HL-60 (cell line): Measurements from ENCODE around the gene TUBGCP6.

ENCODE experiments used
- SPI1 ChIP-seq: IDR thresholded peaks from 2 replicates; pipeline ENCODE4 v1.6.1; 2012; ENCODE audit warnings: low read depth, mild to moderate bottlenecking, borderline replicate concordance
- TF ChIP-seq, protein P1 (sequence below): IDR thresholded peaks from one replicate; pipeline ENCODE4 v1.5.1; 2011; ENCODE audit warnings: low read length, control low read depth, inconsistent platforms; ENCODE audit not compliant: insufficient read depth
- TF ChIP-seq, protein P2 (sequence below): IDR thresholded peaks from 2 replicates; pipeline ENCODE4 v1.6.1; 2012; ENCODE audit warnings: low read depth; ENCODE audit not compliant: insufficient replicate concordance

DNA sequence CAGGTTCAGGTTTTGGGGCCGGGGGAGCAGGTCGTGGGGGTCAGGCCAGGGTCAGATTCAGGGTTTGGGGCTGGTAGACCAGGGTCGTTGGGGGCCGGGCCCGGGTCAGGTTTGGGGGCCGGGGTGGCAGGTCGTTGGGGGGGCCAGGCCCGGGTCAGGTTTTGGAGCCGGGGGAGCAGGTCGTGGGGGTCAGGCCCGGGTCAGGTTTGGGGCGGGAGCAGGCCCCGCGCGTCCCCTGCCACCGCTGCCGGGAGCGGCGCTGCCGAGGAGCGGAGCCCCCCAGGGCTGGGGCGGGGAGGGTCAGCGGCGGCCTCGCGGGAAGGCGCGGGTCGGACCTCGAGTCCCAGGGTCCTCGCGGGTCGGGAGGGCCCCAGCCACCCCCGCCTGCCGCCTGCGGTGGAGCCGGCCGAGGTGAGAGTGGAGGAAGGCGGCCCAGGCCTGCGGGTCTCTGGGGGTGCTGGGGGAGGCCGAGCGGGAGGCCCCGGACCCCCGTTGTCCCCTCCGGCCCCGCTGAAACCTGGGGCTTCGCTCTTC is 58.6 kb downstream of the TUBGCP6 start:
- TF ChIP-seq, protein P1, sequence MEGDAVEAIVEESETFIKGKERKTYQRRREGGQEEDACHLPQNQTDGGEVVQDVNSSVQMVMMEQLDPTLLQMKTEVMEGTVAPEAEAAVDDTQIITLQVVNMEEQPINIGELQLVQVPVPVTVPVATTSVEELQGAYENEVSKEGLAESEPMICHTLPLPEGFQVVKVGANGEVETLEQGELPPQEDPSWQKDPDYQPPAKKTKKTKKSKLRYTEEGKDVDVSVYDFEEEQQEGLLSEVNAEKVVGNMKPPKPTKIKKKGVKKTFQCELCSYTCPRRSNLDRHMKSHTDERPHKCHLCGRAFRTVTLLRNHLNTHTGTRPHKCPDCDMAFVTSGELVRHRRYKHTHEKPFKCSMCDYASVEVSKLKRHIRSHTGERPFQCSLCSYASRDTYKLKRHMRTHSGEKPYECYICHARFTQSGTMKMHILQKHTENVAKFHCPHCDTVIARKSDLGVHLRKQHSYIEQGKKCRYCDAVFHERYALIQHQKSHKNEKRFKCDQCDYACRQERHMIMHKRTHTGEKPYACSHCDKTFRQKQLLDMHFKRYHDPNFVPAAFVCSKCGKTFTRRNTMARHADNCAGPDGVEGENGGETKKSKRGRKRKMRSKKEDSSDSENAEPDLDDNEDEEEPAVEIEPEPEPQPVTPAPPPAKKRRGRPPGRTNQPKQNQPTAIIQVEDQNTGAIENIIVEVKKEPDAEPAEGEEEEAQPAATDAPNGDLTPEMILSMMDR: no peak
- no peak for TF ChIP-seq SPI1
- TF ChIP-seq, protein P2, sequence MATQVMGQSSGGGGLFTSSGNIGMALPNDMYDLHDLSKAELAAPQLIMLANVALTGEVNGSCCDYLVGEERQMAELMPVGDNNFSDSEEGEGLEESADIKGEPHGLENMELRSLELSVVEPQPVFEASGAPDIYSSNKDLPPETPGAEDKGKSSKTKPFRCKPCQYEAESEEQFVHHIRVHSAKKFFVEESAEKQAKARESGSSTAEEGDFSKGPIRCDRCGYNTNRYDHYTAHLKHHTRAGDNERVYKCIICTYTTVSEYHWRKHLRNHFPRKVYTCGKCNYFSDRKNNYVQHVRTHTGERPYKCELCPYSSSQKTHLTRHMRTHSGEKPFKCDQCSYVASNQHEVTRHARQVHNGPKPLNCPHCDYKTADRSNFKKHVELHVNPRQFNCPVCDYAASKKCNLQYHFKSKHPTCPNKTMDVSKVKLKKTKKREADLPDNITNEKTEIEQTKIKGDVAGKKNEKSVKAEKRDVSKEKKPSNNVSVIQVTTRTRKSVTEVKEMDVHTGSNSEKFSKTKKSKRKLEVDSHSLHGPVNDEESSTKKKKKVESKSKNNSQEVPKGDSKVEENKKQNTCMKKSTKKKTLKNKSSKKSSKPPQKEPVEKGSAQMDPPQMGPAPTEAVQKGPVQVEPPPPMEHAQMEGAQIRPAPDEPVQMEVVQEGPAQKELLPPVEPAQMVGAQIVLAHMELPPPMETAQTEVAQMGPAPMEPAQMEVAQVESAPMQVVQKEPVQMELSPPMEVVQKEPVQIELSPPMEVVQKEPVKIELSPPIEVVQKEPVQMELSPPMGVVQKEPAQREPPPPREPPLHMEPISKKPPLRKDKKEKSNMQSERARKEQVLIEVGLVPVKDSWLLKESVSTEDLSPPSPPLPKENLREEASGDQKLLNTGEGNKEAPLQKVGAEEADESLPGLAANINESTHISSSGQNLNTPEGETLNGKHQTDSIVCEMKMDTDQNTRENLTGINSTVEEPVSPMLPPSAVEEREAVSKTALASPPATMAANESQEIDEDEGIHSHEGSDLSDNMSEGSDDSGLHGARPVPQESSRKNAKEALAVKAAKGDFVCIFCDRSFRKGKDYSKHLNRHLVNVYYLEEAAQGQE: no peak
